CD4-positive, alpha-beta memory T cell (primary cell): ENCODE results near the gene SPOUT1. TPM values are rescaled to one million over a fixed set of nuclear protein-coding genes. Genes with fewer than 3 reads are reported as not detected.

Source experiments
- CTCF ChIA-PET: fragments of 350-600 bp; sonication (Branson Sonifier 250); formaldehyde crosslinking; loops from one replicate; lab custom pipeline; 2021; ENCODE audit warnings: inconsistent platforms; ENCODE audit not compliant: partially characterized antibody; lab: Charles Lee
- POLR2A ChIA-PET: fragments of 350-600 bp; sonication (Branson Sonifier 250); formaldehyde crosslinking; loops from one replicate; lab custom pipeline; 2021; ENCODE audit not compliant: partially characterized antibody; lab: Charles Lee
- DNase-seq, 5 donors: peaks; one replicate each; pipeline versions ENCODE4 v3.0.0 to v3.0.0-alpha.2; 2020 to 2022; ENCODE audit warnings: mixed read lengths in 1 of 5
- H3K27ac ChIP-seq: one replicate; pipeline ENCODE4 v1.7.0; 2013; ENCODE audit warnings: low read depth, low read length
- H3K27me3 ChIP-seq: 2 replicates; pipeline ENCODE4 v1.7.0; 2013; ENCODE audit warnings: mild to moderate bottlenecking, low read length, moderate library complexity; ENCODE audit not compliant: insufficient read depth
- H3K36me3 ChIP-seq: 2 replicates; pipeline ENCODE4 v1.7.0; 2013; ENCODE audit warnings: mild to moderate bottlenecking, low read length, moderate library complexity; ENCODE audit not compliant: insufficient read depth
- H3K4me1 ChIP-seq: 2 replicates; pipeline ENCODE4 v1.7.0; 2013; ENCODE audit warnings: mild to moderate bottlenecking, low read length, moderate library complexity; ENCODE audit not compliant: insufficient read depth
- H3K4me3 ChIP-seq, 2 donors: one replicate each; pipeline ENCODE4 v1.7.0; 2013; ENCODE audit warnings: low read length in 2 of 2, mild to moderate bottlenecking in 1 of 2
- H3K9me3 ChIP-seq, 2 donors: one replicate each; pipeline ENCODE4 v1.7.0; 2013; ENCODE audit warnings: low read length in 2 of 2, control low read depth in 1 of 2; ENCODE audit not compliant: control insufficient read depth in 1 of 2
- H3K27ac Mint-ChIP-seq, 7 donors: one replicate each; pipeline ENCODE4 v1.8.0; 2020 to 2021; ENCODE audit warnings: mixed read lengths in 7 of 7, mild to moderate bottlenecking in 6 of 7, inconsistent platforms in 3 of 7, moderate library complexity in 3 of 7
- H3K27me3 Mint-ChIP-seq, 2 donors: one replicate each; pipeline ENCODE4 v1.8.0; 2020 to 2021; ENCODE audit warnings: mixed read lengths in 2 of 2
- H3K36me3 Mint-ChIP-seq, 2 donors: one replicate each; pipeline ENCODE4 v1.8.0; 2020 to 2021; ENCODE audit warnings: mixed read lengths in 2 of 2, inconsistent platforms in 1 of 2, mild to moderate bottlenecking in 1 of 2
- H3K4me1 Mint-ChIP-seq, 4 donors: one replicate each; pipeline ENCODE4 v1.8.0; 2020 to 2021; ENCODE audit warnings: mixed read lengths in 4 of 4, mild to moderate bottlenecking in 1 of 4
- H3K4me3 Mint-ChIP-seq, 8 donors: one replicate each; pipeline ENCODE4 v1.8.0; 2020 to 2021; ENCODE audit warnings: mixed read lengths in 8 of 8, mild to moderate bottlenecking in 7 of 8, moderate library complexity in 6 of 8, inconsistent platforms in 3 of 8
- H3K9me3 Mint-ChIP-seq, 8 donors: one replicate each; pipeline ENCODE4 v1.8.0; 2020 to 2021; ENCODE audit warnings: mixed read lengths in 8 of 8, mild to moderate bottlenecking in 5 of 8, inconsistent platforms in 3 of 8, moderate library complexity in 1 of 8
- intact Hi-C: fragments of 100-400 bp; cut with micrococcal nuclease; formaldehyde crosslinking; loops from one replicate; pipeline ENCODE4 v1.15.1; 2023
- polyA plus RNA-seq, 2 donors: library from polyadenylated mRNA; unstranded; fragments of 300-500 nt; fragmentation: Illumina TruSeq; gene quantifications; one replicate each; pipeline ENCODE4 v1.2.3, GENCODE V29; 2021
- total RNA-seq, 2 experiments: library from RNA; stranded (reverse); gene quantifications; one replicate each; pipeline ENCODE4 v1.2.3, GENCODE V29; 2021

The SPOUT1 gene
- total and polyA plus RNA-seq, 4 experiments from 2014 or later: 74.4 to 91.1 (median 82.6) TPM

DNA sequence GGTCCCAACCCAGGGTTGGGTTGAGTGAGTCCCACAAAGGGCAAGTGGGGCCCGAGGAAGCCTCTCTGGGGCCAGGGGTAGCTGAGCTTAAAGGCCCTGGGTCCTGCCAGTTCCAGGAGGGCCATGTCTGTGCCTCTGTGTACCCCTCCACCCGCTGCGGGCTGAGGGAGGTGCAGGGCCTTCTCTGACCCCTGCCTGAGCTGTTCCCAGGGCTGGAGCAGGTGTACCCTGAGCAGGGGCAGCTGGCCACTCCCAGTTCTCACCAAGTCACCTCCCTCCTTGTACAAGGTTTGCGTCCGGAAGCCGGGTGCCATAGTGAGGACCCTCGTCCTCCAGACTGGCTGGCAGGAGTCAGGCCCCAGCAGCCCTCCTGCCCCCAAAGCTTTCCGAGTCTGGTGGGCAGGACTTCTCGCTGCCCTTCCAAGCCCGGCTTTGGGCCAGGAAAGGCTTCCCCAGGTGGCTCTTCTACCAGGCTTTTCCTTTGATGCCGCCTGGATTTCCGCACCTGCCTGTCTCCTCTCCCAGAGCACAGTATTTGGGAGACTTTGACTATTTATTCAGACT, 20.5 kb downstream of the SPOUT1 start:
- Histone ChIP-seq H3K4me3 (no peak overlapping the region), H3K9me3 (no peaks in the 10 kb centered on the region), H3K27ac (no peak overlapping the region), H3K4me1 (no peaks in the 10 kb centered on the region), H3K36me3 (peaks cover 16% of the 10 kb centered on the region), H3K27me3 (no peaks in the 10 kb centered on the region)
- Mint-ChIP-seq H3K27me3 (no peaks in the 10 kb centered on the region), H3K9me3 (no peaks in the 10 kb centered on the region), H3K36me3 (peaks cover 9 to 22% of the 10 kb centered on the region in 2 donors), H3K4me3 (no peak overlapping the region), H3K4me1 (no peaks in the 10 kb centered on the region), H3K27ac (no peak overlapping the region)
- intact Hi-C loops: no loop called here
- POLR2A ChIA-PET: interaction anchor here (1.0 kb wide), 2 partner anchors 9 to 11 kb away, joined by 3 read pairs; partner anchors contain the start of gene ENDOG
- DNase-seq: no peak
- CTCF ChIA-PET: interaction anchor here (2.2 kb wide), 1 partner anchor 9 kb away, joined by 7 read pairs; the partner anchor contains the start of gene ENDOG

- DNase-seq: no peak
- Histone ChIP-seq H3K27me3 (no peaks in the 10 kb centered on the region), H3K27ac (no peak overlapping the region), H3K9me3 (no peaks in the 10 kb centered on the region), H3K36me3 (peaks cover 22% of the 10 kb centered on the region), H3K4me1 (no peaks in the 10 kb centered on the region), H3K4me3 (no peak overlapping the region)
- peak overlapping the region in 1 of 7 donors; percentile 57 for H3K27ac Mint-ChIP-seq
- intact Hi-C loops: no loop called here
- peaks cover 14 to 28% of the 10 kb centered on the region in 2 donors for H3K36me3 Mint-ChIP-seq
- H3K27me3 Mint-ChIP-seq: no peaks in the 10 kb centered on the region
- ChIA-PET POLR2A (interaction anchor here (1.0 kb wide), 2 partner anchors 10 to 12 kb away, joined by 3 read pairs; partner anchors contain the start of gene ENDOG), CTCF (interaction anchor here (2.2 kb wide), 1 partner anchor 10 kb away, joined by 7 read pairs; the partner anchor contains the start of gene ENDOG)
- H3K4me1 Mint-ChIP-seq: no peaks in the 10 kb centered on the region
- no peaks in the 10 kb centered on the region for H3K9me3 Mint-ChIP-seq
- H3K4me3 Mint-ChIP-seq: no peak overlapping the region
Observed at GRCh38 chr9:128808543-128808942, 21.1 kb downstream of the SPOUT1 start.

DNA sequence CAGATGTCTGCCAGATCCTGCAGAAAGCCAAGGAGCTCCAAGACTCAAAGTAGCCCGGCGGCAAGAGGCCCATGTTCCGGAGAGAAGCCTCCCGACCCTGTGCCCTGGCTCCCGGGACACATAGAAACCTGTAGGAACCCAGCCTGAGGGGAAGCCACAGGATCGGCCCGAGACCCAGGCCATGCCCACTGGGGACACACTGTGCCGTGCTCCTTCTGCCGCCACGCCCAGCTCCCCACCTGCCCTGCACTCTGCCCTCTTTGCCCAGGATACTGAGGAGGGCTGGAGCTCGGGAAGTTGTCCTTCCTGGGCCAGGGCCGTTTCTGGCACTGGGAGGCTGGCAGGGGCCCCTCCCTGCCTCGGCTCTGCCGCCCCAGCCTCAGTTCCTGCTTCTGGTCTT, 21.8 kb downstream of the SPOUT1 start:
- Histone ChIP-seq H3K4me1 (no peaks in the 10 kb centered on the region), H3K27me3 (no peaks in the 10 kb centered on the region), H3K36me3 (peaks cover 29% of the 10 kb centered on the region), H3K9me3 (no peaks in the 10 kb centered on the region), H3K4me3 (no peak overlapping the region), H3K27ac (no peak overlapping the region)
- no peak overlapping the region for H3K27ac Mint-ChIP-seq
- DNase-seq: no peak
- POLR2A ChIA-PET: interaction anchor here (1.3 kb wide), 1 partner anchor 10 kb away, joined by 5 read pairs; the partner anchor contains the start of gene ENDOG
- CTCF ChIA-PET: interaction anchor here (1.2 to 2.2 kb wide), 2 partner anchors 11 kb away, joined by 3 to 7 read pairs; partner anchors contain the start of gene ENDOG
- intact Hi-C loops: no loop called here
- no peaks in the 10 kb centered on the region for H3K9me3 Mint-ChIP-seq
- H3K27me3 Mint-ChIP-seq: no peaks in the 10 kb centered on the region
- H3K4me1 Mint-ChIP-seq: no peaks in the 10 kb centered on the region
- peaks cover 17 to 34% of the 10 kb centered on the region in 2 donors for H3K36me3 Mint-ChIP-seq
- no peak overlapping the region for H3K4me3 Mint-ChIP-seq

DNA sequence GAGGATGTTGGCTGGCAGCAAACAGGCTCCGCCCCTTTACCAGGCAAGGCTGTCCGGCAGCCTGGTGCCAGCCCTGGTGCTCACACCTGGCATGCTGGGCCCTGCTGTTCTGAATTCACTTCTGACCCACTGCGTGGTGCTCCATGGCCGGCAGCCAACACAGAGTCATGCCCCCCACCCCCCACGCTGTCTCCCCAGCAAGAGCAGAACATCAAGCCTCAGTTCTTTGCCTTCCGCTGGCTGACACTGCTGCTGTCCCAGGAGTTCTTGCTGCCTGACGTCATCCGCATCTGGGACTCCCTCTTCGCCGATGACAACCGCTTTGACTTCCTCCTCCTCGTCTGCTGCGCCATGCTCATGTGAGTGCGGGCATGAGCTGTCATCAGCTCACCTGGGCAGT, 23.9 kb downstream of the SPOUT1 start:
- H3K27ac Mint-ChIP-seq: peak overlapping the region in 2 of 7 donors; percentile 61 to 72
- no peaks in the 10 kb centered on the region for H3K4me1 Mint-ChIP-seq
- no peaks in the 10 kb centered on the region for H3K9me3 Mint-ChIP-seq
- no peak overlapping the region for H3K4me3 ChIP-seq
- peaks cover 29% of the 10 kb centered on the region for H3K36me3 ChIP-seq
- H3K27me3 Mint-ChIP-seq: no peaks in the 10 kb centered on the region
- no peak for DNase-seq
- intact Hi-C loops: no loop called here
- H3K27ac ChIP-seq: no peak overlapping the region
- POLR2A ChIA-PET: no interaction called here
- H3K36me3 Mint-ChIP-seq: peaks cover 27 to 46% of the 10 kb centered on the region in 2 donors
- H3K27me3 ChIP-seq: no peaks in the 10 kb centered on the region
- CTCF ChIA-PET: no interaction called here
- H3K4me1 ChIP-seq: no peaks in the 10 kb centered on the region
- H3K9me3 ChIP-seq: no peaks in the 10 kb centered on the region
- H3K4me3 Mint-ChIP-seq: no peak overlapping the region

DNA sequence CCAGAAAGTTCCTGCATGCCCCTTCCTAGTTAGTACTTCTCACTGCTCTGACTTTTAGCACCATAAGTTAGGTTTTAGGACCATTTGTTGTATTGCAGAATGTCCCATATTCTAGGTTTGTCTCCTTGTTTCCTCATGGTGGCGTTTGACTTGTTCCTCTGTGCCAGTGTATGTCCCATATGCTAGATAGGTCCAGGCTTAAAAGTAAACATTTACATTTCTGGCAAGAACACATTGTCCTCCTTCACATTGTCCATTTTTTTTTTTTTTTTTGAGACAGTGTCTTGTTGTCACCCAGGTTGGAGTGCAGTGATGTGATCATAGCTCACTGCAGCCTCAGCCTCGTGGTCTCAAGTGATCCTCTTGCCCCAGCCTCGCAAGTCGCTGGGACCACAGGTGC, 27.1 kb downstream of the SPOUT1 start:
- H3K27me3 ChIP-seq: no peaks in the 10 kb centered on the region
- Mint-ChIP-seq H3K36me3 (peaks cover 33 to 58% of the 10 kb centered on the region in 2 donors), H3K9me3 (no peaks in the 10 kb centered on the region), H3K27ac (peak overlapping the region in 2 of 7 donors; percentile 22 to 64), H3K4me3 (no peak overlapping the region), H3K27me3 (no peaks in the 10 kb centered on the region), H3K4me1 (peaks cover 0 to 5% (median 0%) of the 10 kb centered on the region in 4 donors)
- no peak overlapping the region for H3K27ac ChIP-seq
- intact Hi-C loops: no loop called here
- no peak for DNase-seq
- ChIA-PET CTCF (interaction anchor here (1.1 kb wide), 1 partner anchor 16 kb away, joined by 5 read pairs; the partner anchor contains the start of gene ENDOG), POLR2A (no interaction called here)
- H3K9me3 ChIP-seq: no peaks in the 10 kb centered on the region
- H3K4me1 ChIP-seq: no peaks in the 10 kb centered on the region
- H3K4me3 ChIP-seq: no peak overlapping the region
- peaks cover 41% of the 10 kb centered on the region for H3K36me3 ChIP-seq

GRCh38 chr9:128800061-128800460, 29.5 kb downstream of the SPOUT1 start:
- H3K27ac Mint-ChIP-seq: peak overlapping the region in 2 of 7 donors; percentile 17 to 42
- peaks cover 33 to 53% of the 10 kb centered on the region in 2 donors for H3K36me3 Mint-ChIP-seq
- no peak overlapping the region for H3K4me3 Mint-ChIP-seq
- Histone ChIP-seq H3K9me3 (no peaks in the 10 kb centered on the region), H3K36me3 (peaks cover 33% of the 10 kb centered on the region), H3K4me3 (no peak overlapping the region), H3K27ac (no peak overlapping the region), H3K27me3 (no peaks in the 10 kb centered on the region), H3K4me1 (no peaks in the 10 kb centered on the region)
- H3K27me3 Mint-ChIP-seq: no peaks in the 10 kb centered on the region
- CTCF ChIA-PET: interaction anchor here (0.7 kb wide), 1 partner anchor 236 kb away, joined by 3 read pairs; no protein-coding TSS in a partner anchor
- intact Hi-C loops: no loop called here
- H3K9me3 Mint-ChIP-seq: no peaks in the 10 kb centered on the region
- DNase-seq: no peak
- POLR2A ChIA-PET: no interaction called here
- H3K4me1 Mint-ChIP-seq: peaks cover 0 to 5% (median 0%) of the 10 kb centered on the region in 4 donors

GRCh38 chr9:128798896-128799295, 30.7 kb downstream of the SPOUT1 start:
- Histone ChIP-seq H3K27ac (no peak overlapping the region), H3K4me3 (no peak overlapping the region), H3K36me3 (peaks cover 38% of the 10 kb centered on the region), H3K27me3 (no peaks in the 10 kb centered on the region), H3K9me3 (no peaks in the 10 kb centered on the region), H3K4me1 (no peaks in the 10 kb centered on the region)
- no peaks in the 10 kb centered on the region for H3K27me3 Mint-ChIP-seq
- ChIA-PET CTCF (no interaction called here), POLR2A (no interaction called here)
- no peaks in the 10 kb centered on the region for H3K9me3 Mint-ChIP-seq
- H3K4me1 Mint-ChIP-seq: peaks cover 0 to 5% (median under 1%) of the 10 kb centered on the region in 4 donors
- peaks cover 33 to 62% of the 10 kb centered on the region in 2 donors for H3K36me3 Mint-ChIP-seq
- no peak overlapping the region for H3K27ac Mint-ChIP-seq
- intact Hi-C loops: no loop called here
- no peak overlapping the region for H3K4me3 Mint-ChIP-seq
- no peak for DNase-seq
